Stromal cell of bone marrow (primary cell): ENCODE data around the gene DCTN4.

Source experiments
- DNase-seq: peaks from one replicate; pipeline ENCODE4 v3.0.0-alpha.2; 2012; ENCODE audit warnings: low read depth

DCTN4 gene

GRCh38 chr5:150670948-150671310 is 87.9 kb downstream of the DCTN4 start:
- DNase-seq, result no peak

GRCh38 chr5:150670275-150670947 is 88.4 kb downstream of the DCTN4 start:
- DNase-seq, result no peak

- DNase-seq, result no peak
Observed at GRCh38 chr5:150665044-150665443, 93.8 kb downstream of the DCTN4 start.

- DNase-seq, result no peak
Observed at GRCh38 chr5:150663936-150664335, 94.9 kb downstream of the DCTN4 start.

DNA sequence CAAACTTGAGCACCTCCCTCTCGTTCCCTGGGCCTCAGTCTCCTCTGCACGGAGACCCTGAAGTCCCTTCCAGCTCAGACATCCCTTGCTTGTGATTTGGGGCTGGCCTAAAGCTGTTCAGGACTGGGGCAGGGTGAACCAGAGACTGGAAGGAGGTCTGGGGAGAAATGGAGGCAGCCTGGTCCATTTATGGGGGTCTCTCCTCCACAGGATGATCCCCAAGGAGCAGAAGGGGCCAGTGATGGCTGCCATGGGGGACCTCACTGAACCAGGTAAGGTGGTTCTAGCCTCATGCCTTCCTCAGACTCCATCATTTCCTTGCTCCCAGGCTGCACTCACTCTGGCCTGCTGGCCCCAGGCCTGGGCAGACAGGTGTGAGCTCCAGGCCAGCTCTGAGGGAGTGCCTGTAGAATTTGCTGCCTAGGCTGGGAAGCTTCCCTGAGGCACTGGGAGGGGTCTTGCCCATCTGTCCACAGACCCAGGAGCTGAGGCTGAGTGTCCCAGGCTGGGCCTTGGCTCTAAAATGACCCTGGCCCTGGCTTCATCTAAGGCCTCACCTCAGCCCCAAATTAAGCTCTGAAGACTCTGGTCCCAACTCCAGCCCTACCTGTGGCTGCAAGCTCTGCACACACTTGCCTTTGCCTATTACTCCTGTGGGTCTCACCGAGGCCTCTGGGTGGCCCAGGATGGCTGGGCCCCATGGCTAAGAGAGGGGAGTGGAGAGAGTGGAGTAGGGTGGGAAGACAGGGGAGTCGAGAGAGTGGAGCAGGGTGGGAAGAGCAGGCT is 95.9 kb downstream of the DCTN4 start:
- DNase-seq, result no peak

DNA sequence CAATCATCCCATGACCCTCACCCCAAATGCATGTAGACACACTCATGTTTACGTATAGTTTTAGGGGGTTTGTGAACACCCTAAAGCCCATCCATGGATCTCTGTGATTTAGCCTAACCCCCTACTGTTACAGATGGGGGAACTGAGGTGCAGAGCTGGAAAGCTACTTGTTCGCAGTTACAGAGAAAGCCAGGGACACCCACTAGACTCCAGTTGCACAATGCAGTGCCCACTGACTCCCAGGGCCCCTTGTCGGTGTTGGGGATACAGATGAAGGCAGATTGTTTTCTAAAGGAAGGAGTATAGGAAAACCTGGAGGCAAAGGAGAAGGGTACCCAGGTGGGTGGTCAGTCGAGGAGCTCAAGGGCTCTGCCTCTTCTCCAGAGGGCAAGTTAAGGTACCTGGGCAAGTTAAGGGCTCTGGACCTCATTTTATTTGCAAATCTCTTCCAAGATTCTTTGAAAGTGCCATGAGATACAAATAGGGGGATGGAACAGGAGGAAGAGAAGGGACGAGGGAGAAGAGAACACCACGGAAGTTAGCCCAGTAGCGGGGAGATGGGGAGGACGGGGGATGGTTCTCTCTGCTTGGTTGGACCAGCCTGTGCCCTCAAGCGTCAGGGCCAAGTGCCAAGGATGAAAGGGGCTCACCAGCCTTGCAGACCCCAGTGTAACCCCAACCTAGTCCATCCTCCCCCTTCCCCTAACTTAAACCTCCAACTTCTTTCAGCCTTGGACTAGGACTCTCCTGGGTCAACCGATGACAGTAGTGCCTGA is 96.8 kb downstream of the DCTN4 start:
- no peak for DNase-seq

GRCh38 chr5:150661086-150661485 is 97.7 kb downstream of the DCTN4 start, which contains the start of gene MYOZ3:
MYOZ3 (plus strand) TSS chr5:150661251; CDS start chr5:150662942, 1,691 bp downstream.
- DNase-seq, result no peak

GRCh38 chr5:150660108-150660831 is 98.5 kb downstream of the DCTN4 start:
- DNase-seq, result no peak

GRCh38 chr5:150659360-150660107 is 99.3 kb downstream of the DCTN4 start:
- DNase-seq, result no peak

DNA sequence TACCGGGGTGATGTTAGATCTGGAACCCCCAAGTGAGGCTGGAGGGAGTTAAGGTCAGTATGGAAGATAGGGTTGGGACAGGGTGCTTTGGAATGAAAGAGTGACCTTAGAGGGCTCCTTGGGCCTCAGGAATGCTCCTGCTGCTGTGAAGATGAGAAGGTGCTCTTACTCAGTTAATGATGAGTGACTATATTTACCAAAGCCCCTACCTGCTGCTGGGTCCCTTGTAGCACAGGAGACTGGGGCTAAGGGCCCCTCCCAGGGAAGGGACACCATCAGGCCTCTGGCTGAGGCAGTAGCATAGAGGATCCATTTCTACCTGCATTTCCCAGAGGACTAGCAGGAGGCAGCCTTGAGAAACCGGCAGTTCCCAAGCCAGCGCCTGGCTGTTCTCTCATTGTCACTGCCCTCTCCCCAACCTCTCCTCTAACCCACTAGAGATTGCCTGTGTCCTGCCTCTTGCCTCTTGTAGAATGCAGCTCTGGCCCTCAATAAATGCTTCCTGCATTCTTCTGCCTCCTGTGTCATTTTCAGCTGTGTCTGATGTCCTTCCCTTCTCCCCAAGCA is 100.0 kb downstream of the DCTN4 start:
- no peak for DNase-seq
